Stimulated activated CD8-positive, alpha-beta memory T cell treated with anti-CD3 and anti-CD28 coated beads, Interleukin-4, amount 100 ng/mL, for 24 hours (primary cell): ENCODE results near the gene PRUNE1.

Experiments
- DNase-seq: peaks from one replicate; pipeline ENCODE4 v3.0.0-alpha.2; 2020; ENCODE audit warnings: low read depth

PRUNE1 gene

DNA sequence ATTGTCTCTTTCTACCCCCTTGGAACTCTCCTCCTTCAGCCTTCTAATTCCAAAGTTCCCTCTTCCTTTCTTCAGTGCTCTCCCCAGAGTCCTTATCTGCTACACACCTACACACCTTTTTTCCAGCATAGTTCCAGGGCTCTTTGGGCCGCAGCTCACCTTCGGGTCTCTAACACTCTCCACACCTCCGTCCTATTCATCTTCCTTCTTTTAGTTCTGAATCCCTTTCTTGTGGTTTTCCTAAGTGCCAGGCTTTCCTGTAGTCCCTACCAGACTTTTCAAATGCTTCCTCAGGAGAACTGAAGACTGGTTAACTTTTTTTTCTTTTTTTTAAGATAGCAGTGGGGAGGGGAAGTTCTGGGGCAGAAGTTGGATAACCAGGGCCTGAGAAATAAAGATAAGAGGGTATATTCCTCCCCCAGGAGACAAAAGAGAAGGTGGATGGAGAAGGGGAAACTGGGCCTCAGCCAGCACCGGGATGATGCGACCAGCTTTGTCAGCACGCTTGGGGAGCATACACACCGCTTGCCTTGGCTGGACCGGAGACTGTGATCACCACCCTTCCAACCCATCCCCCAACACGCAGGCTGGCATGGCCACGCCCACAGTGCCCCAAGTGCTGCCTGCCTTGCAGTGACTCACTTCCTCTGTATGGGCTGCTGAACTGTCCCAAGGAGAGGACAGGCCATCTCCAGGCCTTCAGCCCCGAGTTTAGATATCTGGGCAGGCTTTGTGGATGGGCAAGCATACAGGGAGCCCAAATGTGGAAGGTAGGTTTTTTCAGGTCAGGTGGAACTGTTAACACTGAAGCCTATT lies 31.2 kb upstream of the PRUNE1 start:
- DNase-seq = peak; percentile 59

DNA sequence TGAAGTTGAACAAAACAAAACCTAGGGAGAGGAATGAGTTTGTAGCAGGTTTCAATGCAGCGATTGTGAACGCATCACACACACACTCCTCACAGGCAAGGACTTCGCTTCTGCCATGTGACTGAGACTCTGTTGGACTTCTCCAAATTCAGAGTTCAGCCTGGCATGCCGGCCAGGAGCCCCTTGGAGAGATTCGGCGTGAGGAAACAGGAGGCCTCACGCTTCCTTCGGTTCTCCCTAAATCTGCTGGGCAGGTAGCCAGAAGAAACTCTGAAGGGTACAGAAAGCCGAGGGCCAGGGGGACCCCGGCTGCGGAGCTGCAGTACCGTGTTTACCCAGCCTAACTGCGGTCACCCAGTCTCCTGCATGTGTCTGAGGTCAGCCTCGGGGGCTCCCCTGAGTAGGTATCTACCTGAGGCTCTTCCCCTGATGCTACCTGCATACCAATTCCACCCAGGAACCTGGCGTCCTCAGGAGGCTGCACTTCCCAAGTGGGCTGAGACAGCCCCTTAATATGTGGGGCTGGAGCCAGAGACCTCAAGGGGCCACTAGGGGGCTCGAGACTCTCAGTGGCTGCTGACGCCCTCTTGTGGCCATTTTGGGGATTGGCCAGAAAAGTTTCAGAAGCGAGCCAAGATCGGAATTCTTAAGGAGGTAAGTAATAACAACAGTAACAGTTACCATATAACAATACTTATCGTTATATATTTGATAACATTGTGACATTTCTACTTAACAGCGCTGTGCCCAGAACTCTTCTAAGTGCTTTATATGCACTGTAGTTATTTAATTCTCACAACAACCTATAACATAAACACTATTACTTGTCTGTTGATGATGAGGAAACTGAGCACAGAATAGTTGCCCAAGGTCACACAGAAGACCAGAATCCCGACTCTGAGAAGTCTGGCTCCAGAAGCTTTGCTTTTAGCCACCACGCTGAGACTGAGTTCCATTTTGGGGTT lies 28.9 kb upstream of the PRUNE1 start:
- peak; percentile 77 for DNase-seq

DNA sequence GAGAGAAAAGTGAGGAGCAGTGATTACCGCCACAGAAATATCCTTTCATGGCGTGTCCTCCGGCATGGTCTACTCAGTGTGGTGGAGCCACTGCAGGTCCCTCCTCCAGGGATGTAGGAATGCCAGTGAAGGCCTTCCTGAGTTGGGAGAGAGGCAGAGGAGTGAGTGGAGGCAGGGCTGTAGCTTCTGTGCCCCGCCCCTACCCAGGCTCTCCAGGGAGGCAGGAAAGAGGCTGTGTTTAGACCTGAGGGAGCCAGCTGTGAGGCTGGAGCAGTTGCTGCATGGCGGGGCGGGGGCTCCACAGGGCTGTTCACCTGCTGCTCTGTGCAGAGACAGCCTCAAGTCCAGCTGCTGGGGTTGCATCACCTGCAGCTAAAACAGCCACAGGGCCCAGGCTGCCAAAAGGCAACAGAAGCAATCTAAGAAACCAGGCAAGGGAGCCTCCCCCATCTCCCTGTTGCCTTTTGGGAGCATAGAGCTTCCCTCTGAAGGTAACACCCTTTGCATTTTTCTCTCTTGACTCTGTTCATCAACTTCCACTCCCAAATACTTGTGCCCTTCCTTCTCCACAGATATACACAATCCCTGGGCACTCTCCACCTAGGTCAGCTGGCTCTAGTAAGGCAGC lies 27.0 kb upstream of the PRUNE1 start:
- DNase-seq = no peak

DNA sequence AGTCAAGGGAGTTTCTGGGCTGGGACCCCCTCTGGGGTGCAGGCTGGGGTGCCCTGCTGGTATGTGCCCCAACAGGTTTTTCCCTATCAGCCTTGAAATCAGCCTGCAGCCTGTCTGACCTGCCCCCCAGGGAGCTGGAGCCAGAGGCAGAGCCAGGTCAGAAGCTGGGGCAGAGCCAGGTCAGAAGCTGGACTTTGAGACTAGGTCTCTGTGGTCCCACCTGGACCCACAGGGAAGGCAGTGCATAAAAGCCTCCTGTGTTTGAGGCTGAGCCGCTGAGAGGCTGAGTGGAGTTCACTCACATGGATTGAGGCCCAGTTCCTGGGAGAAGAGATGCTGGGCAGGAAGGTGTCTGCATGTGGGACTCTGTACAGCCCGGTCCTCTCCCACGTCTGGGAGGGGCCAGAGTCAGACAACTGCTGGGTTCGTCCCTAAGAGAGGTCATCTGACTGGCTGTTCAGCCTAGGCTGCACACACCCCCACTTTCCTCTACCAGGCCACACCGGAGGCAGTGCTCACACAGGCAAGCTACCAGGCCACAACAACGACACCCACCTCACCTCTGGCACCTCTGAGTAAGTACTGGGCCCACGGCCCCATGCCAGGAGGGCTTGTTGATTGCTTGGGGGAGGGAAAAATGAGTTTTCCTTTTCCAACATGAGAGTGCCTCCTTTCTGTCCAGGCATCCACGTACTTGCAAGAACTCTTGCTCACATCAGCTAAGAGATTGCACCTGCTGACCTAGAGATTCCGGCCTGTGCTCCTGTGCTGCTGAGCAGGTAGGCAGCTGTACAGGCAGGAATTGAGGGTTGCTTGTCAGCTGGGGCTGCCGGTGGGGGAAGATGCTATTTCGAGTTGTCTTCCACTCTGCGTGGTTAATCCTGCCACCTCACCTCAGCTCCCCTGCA lies 26.2 kb upstream of the PRUNE1 start, which contains the start of gene ANXA9:
TSS of gene ANXA9 (plus strand) at position 488 of the 908 bp plus-strand sequence. CDS start 814 bp downstream, outside the sequence.
- no peak for DNase-seq

DNA sequence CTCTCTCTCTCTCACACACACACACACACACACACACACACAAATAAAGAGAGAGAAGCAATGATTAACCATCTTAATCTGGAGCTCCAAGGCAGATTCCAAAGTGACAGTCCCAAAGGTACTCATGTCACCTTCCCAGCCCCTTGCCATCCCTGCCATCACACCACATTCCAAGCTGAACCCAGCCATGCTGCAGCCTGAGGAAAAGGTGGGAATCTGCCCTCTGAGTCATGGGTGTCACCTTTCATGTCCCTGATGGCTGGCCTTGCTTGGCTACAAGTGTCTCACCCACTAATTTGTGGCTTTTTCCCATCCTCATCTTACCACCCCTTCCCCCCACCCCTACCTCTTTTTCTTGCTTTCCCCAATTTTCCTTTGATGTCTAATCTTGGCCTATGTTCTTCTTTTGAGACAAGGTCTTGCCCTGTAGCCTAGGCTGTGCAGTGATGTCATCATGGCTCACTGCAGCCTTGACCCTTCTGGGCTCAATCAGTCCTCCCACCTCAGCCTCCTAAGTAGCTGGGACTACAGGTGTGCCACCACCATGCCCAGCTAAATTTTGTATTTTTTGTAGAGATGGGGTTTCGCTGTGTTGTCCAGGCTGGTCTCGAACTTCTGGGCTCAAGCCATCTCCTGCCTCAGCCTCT lies 22.9 kb upstream of the PRUNE1 start:
- no peak for DNase-seq

DNA sequence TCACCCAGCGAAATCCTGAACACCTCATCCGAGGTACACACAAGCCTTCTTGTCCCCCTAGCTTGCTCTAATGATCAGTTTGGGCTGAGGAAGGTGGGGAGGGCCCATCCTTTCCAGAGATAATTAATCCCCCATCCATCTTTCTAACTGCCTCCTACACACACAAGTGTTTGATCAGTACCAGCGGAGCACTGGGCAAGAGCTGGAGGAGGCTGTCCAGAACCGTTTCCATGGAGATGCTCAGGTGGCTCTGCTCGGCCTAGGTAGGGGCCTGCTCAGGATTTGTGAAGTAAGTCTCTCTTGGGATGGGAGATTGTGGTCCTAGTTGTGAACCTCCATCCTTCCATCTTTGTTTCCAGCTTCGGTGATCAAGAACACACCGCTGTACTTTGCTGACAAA lies 20.3 kb upstream of the PRUNE1 start:
- no peak for DNase-seq

DNA sequence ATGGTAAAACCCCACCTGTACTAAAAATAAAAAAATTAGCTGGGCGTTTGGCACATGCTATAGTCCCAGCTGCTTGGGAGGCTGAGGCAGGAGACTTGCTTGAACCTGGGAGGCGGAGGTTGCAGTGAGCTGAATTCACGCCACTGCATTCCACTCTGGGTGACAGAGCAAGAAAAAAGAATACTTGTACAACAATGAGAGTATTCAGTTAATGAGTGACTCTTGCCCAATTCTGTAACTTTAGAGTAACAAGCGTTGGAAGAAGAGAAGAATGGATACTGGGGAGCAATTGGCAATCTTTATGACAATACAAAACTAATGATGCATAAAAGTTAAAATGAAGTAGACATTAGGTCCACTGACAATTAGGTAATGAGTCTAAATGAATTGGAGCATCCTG lies 15.6 kb upstream of the PRUNE1 start:
- no peak for DNase-seq

DNA sequence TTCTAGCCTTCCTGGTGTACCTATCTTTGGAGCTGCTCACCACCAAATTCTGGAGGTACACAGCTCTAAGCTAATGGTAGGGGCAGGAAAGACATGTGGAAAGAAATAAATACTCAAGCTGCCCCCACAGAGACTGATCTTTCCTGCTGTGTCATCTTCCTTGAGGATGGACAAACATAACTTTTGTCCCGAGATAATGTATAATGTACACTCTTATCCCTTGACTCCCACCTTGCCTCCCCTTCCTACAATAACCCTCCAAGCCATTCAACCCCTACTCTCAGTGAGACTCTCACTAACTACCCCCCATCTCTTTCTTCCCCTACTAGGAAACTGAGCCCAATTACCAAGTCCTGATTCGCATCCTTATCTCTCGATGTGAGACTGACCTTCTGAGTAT lies 14.0 kb upstream of the PRUNE1 start:
- no peak for DNase-seq

DNA sequence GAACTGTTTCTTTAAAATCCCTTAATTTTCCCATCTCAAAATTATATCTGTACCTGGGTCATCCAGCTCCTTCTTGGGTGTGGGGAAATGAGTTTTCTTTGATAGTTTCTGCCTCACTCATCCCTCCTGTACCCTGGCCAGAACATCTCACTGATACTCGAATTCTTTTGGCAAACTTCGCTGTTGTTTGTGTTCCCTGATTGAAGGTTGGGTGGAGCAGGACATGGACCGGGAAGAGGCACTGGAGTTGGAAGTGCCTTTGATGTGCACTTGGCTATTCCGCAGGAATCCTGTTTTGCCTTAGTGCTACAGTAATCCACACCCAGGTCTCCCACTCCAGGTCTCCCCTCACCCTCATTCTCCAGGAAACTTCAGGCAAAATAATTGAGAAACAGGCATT lies 12.8 kb upstream of the PRUNE1 start:
- DNase-seq = no peak

DNA sequence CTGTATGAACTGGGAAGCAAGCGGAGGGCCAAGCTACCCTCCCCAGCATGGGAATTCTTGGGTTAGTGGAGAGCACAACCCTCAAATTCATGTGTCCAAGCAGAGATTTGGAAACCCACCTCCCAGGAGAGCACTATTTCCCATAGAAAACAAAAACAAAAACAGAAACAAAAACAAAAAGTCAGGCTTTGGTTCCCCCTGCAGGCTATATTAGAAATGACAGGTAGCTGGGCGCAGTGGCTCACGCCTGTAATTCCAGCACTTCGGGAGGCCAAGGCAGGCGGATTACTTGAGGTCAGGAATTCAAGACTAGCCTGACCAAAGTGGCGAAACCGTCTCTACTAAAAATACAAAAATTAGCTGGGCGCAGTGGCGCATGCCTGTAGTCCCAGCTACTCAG lies 12.4 kb upstream of the PRUNE1 start:
- no peak for DNase-seq

DNA sequence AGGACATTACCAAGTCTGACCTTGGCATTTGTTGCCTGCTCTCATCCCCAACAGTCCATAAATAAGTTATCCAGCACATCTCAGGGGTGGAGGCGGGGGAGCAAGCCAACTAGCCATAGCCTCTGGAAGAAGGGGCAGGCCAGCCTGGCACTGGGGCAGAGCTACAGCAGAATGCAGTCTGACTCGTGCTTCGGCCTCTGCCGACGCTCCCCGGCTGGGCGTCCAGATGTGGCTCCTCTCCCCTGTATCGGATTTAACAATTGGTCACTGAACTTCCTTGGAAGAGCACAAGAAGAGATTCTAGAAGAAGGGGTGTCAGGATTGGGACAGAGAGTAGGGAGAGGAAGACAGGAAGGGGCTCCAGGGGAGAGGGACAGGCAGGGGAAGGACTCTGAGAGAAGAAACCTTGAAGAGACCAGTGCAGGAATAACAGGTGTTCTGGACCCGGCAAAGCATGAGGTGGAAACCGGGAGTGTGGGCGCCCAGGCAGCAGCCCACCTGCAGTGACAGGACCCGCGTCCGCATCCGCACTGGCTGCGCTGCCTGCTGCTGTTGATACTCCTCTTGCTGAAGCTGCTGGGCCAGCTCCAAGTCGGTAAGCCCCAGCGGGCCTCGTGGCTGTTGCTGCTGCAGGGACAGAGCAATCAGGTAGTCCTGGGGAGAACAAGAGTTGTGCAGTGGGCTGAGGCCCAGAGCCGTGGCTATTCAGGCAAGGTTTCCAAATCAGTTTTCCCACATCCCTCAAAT lies 10.9 kb upstream of the PRUNE1 start:
- no peak for DNase-seq

DNA sequence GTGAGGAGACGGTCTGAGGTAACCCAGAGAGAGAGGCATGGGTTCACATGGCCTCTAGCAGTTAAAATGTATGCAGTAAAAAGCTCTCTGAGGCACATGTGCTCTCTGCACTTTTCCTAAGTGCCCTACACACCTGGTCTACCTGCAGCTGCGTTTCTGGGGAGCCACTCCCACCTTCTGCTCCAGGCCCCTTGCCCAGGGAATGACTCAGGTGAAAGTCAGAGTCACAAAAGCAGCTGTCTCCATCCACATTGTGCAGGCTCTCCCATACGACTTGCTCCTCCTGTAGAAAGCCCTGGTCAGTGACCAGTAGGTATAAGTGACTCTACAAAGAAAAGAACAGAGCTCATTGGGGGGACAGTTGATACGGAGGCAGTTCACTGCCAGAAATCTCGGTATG lies 10.3 kb upstream of the PRUNE1 start:
- no peak for DNase-seq

DNA sequence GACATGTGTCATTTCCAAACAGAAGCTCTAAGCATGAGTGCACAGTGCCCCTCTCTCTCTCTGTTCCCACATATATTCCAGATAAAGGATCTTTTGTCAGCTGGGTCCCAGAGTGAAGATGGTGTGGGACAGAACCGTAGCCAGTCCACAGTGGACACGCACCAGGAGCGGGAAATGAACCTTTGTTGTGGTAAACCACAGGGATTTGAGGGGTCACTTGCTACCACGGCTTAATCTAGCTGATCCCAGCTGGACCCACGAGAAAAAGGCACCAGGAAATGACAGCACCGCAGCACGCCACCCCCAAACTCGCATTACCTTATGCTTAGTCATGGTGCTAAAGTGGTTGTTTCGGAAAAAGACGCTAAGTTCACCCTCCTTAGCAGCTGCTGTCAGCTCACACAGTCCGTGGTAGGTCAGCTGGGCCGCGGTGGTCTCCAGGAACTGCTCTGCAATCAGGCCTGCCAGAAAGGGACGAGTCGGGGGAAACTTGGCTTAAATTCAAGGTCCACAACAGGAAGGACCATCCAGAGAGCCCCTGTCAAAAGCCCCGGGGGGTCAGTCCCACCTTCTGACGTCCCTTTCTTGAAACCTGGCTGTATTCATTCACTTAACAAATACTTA lies 9.1 kb upstream of the PRUNE1 start:
- no peak for DNase-seq

DNA sequence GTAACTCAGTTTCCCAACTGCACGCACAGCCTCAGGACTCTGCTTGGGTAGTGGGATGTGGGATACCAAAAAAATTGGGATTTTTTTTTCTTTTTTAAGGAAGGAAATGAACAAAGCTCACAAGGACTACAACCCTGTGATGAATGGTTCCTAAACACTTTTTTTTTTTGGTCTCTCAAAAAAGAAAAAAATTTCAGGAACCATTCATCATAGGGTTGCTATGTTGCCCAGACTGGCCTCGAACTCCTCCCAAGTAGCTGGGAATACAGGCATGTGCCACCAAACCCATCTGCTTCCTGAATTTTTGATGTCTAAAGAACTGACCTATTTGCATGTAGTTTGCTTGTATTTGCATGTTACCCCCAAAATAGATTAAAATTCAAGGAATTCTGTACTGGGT lies 8.3 kb upstream of the PRUNE1 start:
- DNase-seq = no peak

DNA sequence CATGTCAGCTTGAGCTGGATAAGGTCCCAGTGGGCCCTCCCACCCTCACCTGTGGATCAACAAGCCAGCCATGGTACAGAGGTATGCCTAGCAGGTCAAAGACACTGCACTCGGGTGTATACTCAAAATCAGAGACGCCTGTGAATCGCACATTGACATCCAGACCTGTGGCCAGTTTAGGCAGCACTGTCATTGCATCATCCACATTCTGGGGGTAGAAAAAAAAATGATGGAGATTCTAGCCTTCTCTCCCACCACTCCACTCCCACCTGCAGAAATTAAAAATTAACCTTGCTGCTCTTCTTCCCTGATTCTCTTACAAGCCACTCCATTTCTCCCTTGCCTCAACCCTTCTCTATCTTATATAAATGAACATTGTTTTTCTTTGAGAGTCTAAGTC lies 7.8 kb upstream of the PRUNE1 start:
- no peak for DNase-seq

DNA sequence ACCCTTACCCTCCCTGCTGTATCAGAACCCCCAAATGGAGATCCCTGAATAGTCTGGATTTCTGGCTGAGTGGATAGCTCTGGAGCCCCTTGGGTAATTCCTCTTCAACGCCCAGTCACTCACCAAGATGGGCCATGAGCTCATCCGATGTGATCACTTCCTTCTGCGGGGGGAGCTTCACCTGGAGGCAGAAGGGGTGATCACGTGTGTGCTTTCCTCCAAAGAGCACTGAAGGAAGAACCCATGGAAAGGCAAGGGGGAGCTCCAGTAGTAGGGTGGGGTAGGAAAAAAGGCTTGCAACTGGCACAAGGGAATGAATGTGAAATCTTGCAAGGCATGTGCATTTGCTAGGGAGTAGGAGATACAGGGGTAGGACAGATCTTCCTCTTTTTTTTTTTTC lies 6.6 kb upstream of the PRUNE1 start:
- no peak for DNase-seq

DNA sequence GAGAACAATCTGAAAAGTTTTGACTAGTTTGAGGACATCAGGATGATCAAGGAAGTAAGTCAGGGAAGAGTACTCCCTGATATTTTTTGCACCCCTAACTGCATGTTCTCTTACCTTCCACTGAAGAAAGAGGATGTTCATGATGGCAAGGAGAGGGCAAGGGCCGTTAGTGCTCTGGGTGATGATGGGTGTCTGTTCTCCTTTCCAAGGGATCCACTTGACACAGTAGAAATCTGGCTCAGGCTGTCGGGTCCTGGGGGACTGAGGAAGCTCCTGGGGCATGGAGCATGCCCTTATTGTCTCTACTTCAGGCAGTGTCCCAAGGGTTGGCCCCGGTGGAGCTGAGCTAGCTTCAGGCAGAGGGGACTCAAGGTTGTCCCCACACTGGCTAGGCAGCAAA lies 6.2 kb upstream of the PRUNE1 start:
- no peak for DNase-seq

DNA sequence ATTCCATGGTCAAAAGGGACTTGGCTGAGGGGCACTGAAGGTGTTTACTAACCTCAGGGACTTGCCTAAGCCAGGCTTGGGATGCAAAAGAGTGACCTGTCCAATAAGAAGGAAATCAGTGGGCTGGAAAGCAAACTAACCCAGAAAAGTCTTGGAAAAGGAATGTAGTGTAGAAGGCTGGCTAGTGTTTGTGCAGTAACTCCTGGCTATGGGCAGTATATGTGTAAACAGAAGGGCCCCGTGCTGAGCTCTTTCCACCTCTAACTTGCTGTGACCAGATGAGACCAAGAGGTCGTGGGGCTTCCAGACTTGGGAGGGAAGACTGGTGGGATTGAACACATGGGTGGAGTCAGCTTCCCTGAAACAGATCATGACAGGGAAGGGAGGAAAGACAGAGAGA lies 5.6 kb upstream of the PRUNE1 start:
- no peak for DNase-seq

DNA sequence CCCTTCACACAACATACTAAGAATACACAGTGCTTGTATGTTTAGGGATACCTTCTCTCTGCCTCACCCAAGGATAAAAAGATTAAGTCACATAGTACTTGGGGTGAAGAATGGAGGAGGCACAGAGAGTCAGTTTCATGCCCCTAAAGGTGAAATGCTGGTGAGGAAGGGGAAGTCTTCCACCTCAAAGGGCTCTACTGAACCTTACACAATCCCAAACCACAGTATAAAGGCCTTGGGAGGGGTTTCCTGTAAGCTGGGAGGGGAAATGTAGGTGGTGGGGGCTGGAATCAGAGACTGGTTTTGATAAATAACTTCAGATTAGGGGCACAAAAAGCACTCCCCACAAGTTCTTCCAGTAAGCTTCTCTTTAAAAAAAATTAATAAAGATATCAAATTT lies 5.1 kb upstream of the PRUNE1 start:
- DNase-seq = no peak
